IPS-20b (cell line): ENCODE measurements around the gene MBD4.
A peak's percentile ranks its signal among the peaks of the same experiment; 100 is the strongest.
"Not testable (repeated sequence)": the region's sequence is repeated elsewhere in the genome, so short reads cannot be mapped to it uniquely, and the experiment has no call there.

Source experiments
- H3K27ac ChIP-seq: one replicate; pipeline ENCODE4 v1.5.1; 2013; ENCODE audit warnings: low read length
- H3K27me3 ChIP-seq: 2 replicates; pipeline ENCODE4 v1.6.1; 2013; ENCODE audit warnings: mild to moderate bottlenecking, low read length, inconsistent platforms; ENCODE audit not compliant: insufficient read depth
- H3K36me3 ChIP-seq: 2 replicates; pipeline ENCODE4 v1.6.1; 2013; ENCODE audit warnings: low read depth, mild to moderate bottlenecking, inconsistent platforms, low read length, moderate library complexity; ENCODE audit not compliant: insufficient read depth
- H3K4me1 ChIP-seq: 2 replicates; pipeline ENCODE4 v1.6.1; 2013; ENCODE audit warnings: mild to moderate bottlenecking, control low read depth, inconsistent platforms, low read length, moderate library complexity; ENCODE audit not compliant: insufficient read depth
- H3K4me3 ChIP-seq: 2 replicates; pipeline ENCODE4 v1.5.1; 2013; ENCODE audit warnings: mild to moderate bottlenecking, low read length, inconsistent platforms
- H3K9ac ChIP-seq: 2 replicates; pipeline ENCODE4 v1.6.1; 2013; ENCODE audit warnings: low read depth, mild to moderate bottlenecking, inconsistent platforms, low read length, moderate library complexity
- H3K9me3 ChIP-seq: 2 replicates; pipeline ENCODE4 v1.6.1; 2013; ENCODE audit warnings: mild to moderate bottlenecking, low read depth, low read length, inconsistent platforms; ENCODE audit not compliant: insufficient read depth

Gene MBD4

GRCh38 chr3:129439817-129440617 lies at the start of gene MBD4, which contains the start of gene IFT122:
MBD4 (minus strand) TSS chr3:129439948; CDS start chr3:129439833, 115 bp downstream.
IFT122 (plus strand) TSS chr3:129440224; CDS start chr3:129440331, 107 bp downstream.
- Histone ChIP-seq H3K36me3 (peaks cover 31% of the 10 kb centered on the region), H3K9me3 (no peaks in the 10 kb centered on the region), H3K27ac (peak within 1 kb of the TSS; percentile 79), H3K4me3 (peak within 1 kb of the TSS; percentile 97), H3K4me1 (peaks cover 28% of the 10 kb centered on the region), H3K9ac (peak within 1 kb of the TSS; percentile 93), H3K27me3 (no peaks in the 10 kb centered on the region)

- Histone ChIP-seq H3K4me1 (peaks cover 17% of the 10 kb centered on the region), H3K36me3 (peaks cover 24% of the 10 kb centered on the region)
- H3K27me3 ChIP-seq, H3K9ac ChIP-seq, H3K4me3 ChIP-seq, H3K27ac ChIP-seq, H3K9me3 ChIP-seq: not testable (repeated sequence)
These were observed 49.5 kb upstream of the MBD4 start for GRCh38 chr3:129489258-129489657.

- H3K9ac ChIP-seq, H3K9me3 ChIP-seq, H3K27me3 ChIP-seq, H3K27ac ChIP-seq, H3K4me3 ChIP-seq: not testable (repeated sequence)
- Histone ChIP-seq H3K4me1 (peaks cover 16% of the 10 kb centered on the region), H3K36me3 (peaks cover 33% of the 10 kb centered on the region)
These were observed 48.2 kb upstream of the MBD4 start for GRCh38 chr3:129487868-129488335.

DNA sequence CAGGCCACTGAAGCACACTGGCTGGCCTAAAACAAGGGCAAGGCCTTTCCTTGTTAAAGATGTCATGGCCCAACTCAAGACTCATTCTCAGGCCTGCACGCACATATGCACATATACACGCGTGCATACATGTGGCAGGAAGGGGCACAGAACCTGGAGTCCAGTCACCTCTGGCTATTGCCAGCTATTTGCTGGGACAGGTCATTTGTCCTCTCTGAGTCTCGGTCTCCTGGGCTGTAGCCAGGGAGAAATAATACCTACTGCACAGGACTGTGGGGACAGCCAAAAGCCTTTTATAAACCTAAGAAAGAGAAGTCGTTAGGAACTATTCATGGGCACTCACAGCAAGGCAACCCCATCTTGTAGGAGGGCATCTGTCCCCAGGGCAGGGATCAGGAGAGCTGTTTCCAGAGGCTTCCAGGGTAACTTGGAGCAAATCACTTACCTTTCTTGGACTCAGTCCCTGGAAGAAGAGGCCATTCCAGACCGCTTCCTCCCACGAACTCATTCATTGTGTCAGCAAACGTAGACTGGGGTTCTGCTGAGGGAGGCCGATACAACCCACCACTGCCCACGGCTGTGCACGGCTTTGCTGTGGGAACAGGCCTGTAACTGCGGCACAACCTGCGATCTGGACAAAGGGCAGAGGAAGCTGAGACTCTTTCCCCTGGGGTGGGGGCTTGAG lies 47.6 kb upstream of the MBD4 start:
- Histone ChIP-seq H3K9me3 (no peaks in the 10 kb centered on the region), H3K27ac (no peak overlapping the region), H3K4me3 (no peak overlapping the region), H3K36me3 (peaks cover 36% of the 10 kb centered on the region), H3K27me3 (no peaks in the 10 kb centered on the region), H3K4me1 (peaks cover 18% of the 10 kb centered on the region), H3K9ac (peak overlapping the region; percentile 46; the same call in 1 of the 2 replicates)

DNA sequence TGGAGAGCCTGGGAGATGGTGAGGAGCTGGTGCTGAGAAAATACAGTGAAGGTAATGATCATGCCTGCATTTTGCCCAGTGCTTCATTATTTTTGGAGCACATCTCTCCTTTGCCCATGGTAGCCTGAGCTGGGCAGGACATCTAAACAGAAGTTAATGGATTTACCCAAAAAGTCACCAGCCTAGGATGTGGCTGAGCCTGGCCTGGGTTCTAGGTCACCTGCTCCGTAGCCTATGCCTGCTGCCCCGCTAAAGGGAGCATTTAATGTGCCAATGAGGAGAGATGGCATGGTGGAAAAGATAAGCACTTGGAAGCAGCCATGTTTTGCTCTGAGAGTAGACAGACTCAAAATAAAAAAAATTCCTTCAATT lies 46.9 kb upstream of the MBD4 start:
- Histone ChIP-seq H3K36me3 (peaks cover 36% of the 10 kb centered on the region), H3K4me3 (peak overlapping the region; percentile 23), H3K27ac (peak overlapping the region; percentile 50), H3K9ac (peak overlapping the region; percentile 46; the same call in 1 of the 2 replicates), H3K4me1 (peaks cover 18% of the 10 kb centered on the region), H3K27me3 (no peaks in the 10 kb centered on the region), H3K9me3 (no peaks in the 10 kb centered on the region)

DNA sequence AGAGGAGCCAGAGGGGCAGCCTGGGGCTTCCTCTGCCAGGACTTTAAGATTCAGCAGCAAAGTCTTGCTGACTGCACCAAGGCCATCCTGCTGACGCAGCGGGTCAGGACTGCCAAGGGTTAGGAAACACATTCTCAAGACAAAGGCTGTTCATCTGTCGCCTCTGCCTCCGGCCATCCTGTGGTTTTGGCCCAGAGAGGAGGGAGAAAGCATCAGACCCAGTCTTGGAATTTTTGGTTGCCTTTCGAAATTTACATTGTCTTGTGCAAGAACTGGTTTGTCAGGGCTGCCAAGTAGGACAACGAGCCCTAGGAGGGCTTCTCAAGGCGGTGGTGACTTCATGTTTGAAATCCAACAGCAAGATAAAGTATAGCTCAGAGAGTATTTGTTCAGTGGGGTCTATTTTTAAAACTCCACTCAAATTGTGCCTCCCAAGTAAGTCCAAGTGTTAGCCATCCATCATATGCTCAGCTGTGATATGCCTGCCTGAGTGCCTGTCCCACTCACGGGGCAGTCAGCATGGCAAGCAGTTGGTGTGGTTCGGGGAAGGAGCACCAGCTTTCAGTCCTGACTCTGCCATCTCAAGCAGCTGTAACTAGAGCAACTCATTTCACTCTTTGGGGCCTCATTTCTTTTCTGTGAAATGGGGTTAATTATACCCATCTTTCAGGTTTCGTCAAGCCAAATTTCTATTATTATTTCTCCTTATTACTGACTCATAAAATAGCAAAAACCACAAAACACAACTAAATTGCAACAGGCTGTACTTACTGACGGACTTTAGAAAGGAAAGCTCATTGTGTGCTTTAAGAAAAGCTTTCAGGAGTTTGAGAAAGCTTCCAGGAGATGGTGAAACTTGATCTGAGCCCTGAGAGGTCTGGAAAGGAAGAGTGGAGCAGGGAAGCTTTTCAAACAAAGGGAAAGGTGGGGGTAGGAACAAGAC lies 46.2 kb upstream of the MBD4 start:
- Histone ChIP-seq H3K4me3 (no peak overlapping the region), H3K27ac (peak overlapping the region; percentile 50), H3K9me3 (no peaks in the 10 kb centered on the region), H3K9ac (peak overlapping the region; percentile 46; the same call in 1 of the 2 replicates), H3K36me3 (peaks cover 35% of the 10 kb centered on the region), H3K4me1 (peaks cover 18% of the 10 kb centered on the region), H3K27me3 (no peaks in the 10 kb centered on the region)

- H3K27ac ChIP-seq, H3K4me3 ChIP-seq, H3K9ac ChIP-seq, H3K27me3 ChIP-seq, H3K9me3 ChIP-seq: not testable (repeated sequence)
- Histone ChIP-seq H3K36me3 (peaks cover 38% of the 10 kb centered on the region), H3K4me1 (peaks cover 16% of the 10 kb centered on the region; the same call in 1 of the 2 replicates)
These were observed 45.4 kb upstream of the MBD4 start for GRCh38 chr3:129485146-129485545.

DNA sequence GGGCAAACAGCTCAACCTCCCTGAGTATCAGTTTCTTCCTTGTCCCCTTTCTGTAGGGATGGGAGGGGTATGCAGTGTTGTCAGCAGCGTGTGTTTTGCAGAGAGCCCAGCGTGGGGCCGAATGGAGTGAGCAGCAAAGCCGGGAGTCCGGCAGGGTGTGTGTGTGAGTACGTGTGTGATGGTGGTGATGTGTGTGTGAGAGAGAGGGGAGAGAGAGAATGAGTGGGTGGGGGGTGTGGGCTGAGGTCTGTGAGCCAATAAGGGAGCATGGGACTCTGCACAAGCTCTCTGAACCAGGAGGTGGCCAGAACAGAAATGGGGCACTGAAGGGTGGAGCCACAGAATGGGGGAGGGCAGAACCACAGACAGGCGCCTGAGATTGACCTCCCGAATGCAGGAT lies 44.1 kb upstream of the MBD4 start:
- Histone ChIP-seq H3K36me3 (peaks cover 48% of the 10 kb centered on the region), H3K4me3 (no peak overlapping the region), H3K4me1 (peaks cover 16% of the 10 kb centered on the region; the same call in 1 of the 2 replicates), H3K9ac (no peak overlapping the region), H3K9me3 (no peaks in the 10 kb centered on the region), H3K27me3 (no peaks in the 10 kb centered on the region), H3K27ac (no peak overlapping the region)

DNA sequence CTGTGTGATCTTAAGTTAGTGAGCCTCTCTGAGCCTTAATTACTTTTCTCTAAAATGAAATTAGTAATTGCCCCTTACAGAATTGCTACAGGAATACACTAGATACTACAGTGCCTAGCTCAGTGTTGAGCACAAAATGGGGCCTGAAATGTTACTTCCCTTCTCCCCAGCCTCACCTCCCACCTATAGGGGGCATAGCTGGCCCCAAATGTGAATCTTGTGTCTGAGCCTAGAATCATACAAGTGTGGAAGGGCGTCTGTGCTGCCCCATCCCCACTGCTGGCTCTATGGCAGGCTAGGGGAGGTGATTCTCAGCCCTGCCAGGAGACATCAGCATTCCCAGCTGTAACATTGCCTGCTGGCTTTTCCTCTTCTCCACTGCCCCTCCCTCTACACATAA lies 43.0 kb upstream of the MBD4 start:
- H3K4me1 ChIP-seq, result peaks cover 16% of the 10 kb centered on the region; the same call in 1 of the 2 replicates
- H3K9me3 ChIP-seq, result no peaks in the 10 kb centered on the region
- H3K9ac ChIP-seq, result no peak overlapping the region
- H3K4me3 ChIP-seq, result no peak overlapping the region
- no peak overlapping the region for H3K27ac ChIP-seq
- no peaks in the 10 kb centered on the region for H3K27me3 ChIP-seq
- peaks cover 58% of the 10 kb centered on the region for H3K36me3 ChIP-seq

DNA sequence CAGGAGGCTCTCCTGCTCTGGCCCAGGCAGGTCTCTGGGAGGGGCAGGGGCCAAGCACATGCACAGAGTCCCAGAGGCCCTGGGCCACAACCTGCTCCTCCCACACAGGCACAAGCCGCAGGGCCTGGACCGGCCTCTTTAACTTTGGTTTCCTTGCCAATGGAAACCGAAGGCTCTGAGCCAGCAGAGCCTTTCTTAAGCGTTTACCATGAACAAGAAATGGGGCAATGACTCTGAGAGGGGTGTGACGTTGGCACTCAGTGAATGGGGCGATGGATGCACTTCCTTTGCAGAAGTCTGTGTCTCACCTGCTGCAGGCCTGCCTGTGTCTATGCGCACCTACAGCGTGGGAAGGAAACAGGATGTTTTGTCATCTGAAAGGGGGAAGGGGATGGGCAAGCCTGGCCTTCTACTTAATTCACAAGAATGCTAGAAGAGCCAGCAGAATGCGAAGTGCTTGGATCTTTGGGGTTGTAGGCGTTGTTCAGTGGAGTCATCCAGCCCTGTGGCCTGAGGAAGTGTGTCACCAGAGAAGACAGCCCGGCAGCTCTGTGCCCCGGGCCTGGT lies 42.1 kb upstream of the MBD4 start:
- H3K4me3 ChIP-seq, result no peak overlapping the region
- H3K4me1 ChIP-seq, result peaks cover 16% of the 10 kb centered on the region; the same call in 1 of the 2 replicates
- no peak overlapping the region for H3K27ac ChIP-seq
- H3K9ac ChIP-seq, result no peak overlapping the region
- peaks cover 67% of the 10 kb centered on the region for H3K36me3 ChIP-seq
- no peaks in the 10 kb centered on the region for H3K9me3 ChIP-seq
- H3K27me3 ChIP-seq, result no peaks in the 10 kb centered on the region
